GM10266 (cell line): ENCODE measurements around the gene DDX24.
"Not testable (repeated sequence)": the region's sequence is repeated elsewhere in the genome, so short reads cannot be mapped to it uniquely, and the experiment has no call there.

Source experiments
- DNase-seq: peaks from one replicate; pipeline ENCODE4 v3.0.0; 2012; ENCODE audit errors: extremely low spot score
- TF ChIP-seq, protein P1 (sequence below): IDR thresholded peaks from 2 replicates; pipeline ENCODE4 v1.5.1; 2012; ENCODE audit warnings: mild to moderate bottlenecking, low read depth; ENCODE audit not compliant: control insufficient read depth, insufficient read depth; ENCODE audit errors: missing control alignments

Gene DDX24

DNA sequence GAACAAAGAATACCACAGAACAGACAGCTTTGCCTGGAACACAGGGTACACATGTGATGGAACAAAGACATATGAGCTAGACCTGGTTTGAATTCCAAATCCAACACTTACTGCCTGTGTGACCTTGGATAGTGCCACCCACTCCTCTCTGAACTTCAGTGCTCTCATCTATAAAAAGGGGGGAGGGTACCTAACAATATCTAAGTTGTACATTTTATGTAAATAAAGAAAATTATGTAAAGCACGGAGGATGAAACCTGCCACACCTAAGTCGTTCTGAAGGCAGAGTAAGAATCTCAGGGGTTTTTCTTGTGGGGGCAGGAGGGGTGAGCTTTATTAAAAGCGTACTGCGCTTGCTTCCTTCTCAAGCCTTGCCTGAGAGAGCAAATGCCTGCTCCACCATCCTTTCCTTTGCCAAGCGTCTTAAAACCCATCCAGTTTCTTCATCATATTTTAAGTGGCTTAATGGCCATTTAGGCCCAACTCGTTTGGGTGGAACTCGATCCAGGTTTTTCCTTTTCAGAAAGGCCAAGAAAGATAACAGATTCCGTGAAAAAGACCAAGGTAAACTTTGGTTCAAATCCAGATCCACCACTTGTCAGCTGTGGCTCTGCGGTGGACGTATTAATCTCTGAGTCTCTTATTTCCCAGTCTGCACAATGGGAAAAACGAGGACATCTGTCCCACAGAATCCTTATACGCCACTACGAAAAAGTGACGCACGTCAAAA is 946 bp downstream of the DDX24 start:
- DNase-seq = peak; percentile 26
- TF ChIP-seq, protein P1, sequence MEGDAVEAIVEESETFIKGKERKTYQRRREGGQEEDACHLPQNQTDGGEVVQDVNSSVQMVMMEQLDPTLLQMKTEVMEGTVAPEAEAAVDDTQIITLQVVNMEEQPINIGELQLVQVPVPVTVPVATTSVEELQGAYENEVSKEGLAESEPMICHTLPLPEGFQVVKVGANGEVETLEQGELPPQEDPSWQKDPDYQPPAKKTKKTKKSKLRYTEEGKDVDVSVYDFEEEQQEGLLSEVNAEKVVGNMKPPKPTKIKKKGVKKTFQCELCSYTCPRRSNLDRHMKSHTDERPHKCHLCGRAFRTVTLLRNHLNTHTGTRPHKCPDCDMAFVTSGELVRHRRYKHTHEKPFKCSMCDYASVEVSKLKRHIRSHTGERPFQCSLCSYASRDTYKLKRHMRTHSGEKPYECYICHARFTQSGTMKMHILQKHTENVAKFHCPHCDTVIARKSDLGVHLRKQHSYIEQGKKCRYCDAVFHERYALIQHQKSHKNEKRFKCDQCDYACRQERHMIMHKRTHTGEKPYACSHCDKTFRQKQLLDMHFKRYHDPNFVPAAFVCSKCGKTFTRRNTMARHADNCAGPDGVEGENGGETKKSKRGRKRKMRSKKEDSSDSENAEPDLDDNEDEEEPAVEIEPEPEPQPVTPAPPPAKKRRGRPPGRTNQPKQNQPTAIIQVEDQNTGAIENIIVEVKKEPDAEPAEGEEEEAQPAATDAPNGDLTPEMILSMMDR = no peak

DNA sequence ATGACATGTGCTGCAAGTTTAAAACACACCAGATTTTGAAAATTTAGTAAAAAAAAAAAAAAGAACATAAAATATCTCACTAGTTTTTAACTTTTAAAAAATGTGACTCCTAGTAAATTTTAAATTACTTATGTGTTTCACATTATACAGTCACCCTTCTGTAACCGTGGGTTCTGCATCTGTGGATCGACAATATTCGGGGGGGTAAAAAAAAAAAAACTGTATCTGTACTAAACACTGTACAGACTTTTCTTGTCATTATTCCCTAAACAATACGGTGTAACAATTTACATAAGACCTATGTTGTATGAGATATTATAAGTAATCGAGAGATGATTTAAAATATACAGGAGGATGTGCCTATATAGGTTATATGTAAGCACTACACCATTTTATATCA is 3.2 kb downstream of the DDX24 start:
- no peak for DNase-seq
- TF ChIP-seq, protein P1 = no peak

DNA sequence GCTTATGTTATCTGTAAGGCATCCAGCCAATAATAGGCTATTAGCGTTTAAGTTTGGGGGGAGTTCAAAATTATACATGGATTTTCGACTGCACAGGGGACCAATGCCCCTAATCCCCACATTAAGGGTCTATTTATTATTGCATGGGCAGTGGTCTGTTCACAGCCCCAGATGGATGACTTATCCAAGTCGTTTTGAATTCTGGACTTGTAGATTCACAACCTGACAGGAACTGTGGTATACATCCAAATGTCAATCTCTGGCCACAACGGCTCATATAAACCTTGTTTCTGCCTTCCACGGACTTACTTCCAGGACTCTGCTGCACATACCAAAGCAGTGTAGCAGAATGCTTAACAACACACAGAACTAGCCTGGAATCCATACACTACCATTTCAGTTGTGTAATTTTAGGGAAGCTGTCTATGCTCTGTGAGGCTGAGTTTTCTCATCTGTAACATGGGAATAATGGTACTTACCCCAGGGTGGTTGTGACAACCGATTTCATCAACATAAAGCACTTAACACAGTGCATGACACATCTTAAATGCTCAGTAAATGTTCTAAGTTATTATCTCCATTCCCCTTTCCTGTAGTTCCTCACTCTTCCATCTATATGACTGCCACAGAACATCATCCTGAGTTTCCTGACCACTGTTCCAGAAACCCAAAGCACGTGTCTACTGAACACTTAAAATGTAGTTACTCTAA is 3.7 kb downstream of the DDX24 start:
- no peak for DNase-seq
- TF ChIP-seq, protein P1 = no peak

DNA sequence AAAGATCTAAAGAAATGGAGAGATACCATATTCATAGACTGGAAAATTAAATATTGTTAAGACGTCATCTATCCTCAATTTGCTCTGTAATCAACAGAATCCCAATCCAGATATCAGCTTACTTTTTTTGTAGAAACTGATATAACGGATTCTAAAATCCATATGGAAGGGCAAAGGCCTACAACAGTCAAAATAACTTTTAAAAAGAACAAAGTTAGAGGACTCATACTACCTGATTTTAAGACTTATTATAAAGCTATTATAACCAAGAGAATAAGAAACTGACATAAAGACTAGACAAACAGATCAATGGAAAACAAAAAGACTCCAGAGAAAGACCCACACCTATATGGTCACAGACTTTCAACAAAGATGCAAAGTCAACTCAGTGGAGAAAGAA is 6.0 kb downstream of the DDX24 start:
- DNase-seq = no peak
- TF ChIP-seq, protein P1 = no peak

DNA sequence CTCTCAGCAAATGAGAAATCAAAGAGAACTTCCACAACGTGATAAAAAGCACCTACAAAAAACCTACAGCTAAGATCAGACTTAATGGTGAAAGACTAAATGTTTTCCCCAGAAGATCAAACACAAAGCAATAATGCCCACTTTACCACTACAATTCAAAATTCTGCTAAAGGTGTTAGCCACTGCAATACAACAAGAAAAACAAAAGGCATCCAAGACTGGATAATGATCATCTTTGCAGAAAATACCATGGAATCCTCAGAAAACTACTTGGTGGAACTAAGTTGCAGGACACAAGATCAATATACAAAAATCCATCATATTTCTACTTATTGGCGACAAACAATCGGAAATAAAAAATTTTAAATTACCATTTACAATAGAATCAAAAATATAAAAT is 6.5 kb downstream of the DDX24 start:
- DNase-seq = no peak
- TF ChIP-seq, protein P1 = no peak

DNA sequence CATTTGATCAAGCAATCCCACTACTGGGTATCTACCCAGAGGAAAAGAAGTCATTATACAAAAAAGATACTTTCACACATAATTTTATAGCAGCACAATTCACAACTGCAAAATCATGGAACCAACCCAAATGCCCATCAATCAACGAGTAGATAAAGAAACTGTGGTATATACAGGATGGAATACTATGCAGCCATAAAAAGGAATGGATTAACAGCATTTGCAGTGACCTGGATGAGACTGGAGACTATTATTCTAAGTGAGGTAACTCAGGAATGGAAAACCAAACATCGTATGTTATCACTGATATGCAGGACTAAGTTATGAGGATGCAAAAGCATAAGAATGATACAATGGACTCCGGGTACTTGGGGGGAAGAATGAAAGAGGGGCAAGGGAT is 8.9 kb downstream of the DDX24 start:
- not testable (repeated sequence) for DNase-seq

DNA sequence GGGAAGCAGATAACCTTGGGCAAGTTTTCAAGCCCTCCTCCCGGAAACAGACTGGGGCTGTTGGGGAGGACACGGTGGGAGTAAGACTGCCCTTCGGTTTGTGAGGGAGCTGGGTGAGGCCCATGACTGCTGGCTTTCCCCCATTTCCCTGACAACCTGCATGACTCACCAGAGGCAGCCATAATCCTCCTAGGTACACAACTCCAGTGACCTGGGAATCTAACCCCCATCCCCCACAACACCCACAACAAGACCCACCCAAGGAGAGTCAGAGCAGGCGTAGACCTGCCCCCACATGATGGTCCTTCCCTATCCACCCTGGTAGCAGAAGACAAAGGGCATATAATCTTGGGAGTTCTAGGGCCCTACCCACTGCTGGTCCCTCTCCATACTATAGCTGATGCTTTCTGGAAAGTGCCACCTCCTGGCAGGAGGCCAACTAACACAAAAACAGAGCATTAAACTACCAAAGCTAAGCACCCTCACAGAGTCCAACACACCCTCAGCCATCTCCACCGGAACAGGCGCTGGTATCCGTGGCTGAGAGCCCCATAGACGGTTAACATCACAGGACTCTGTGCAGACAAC is 14.8 kb downstream of the DDX24 start:
- TF ChIP-seq, protein P1 = no peak
- DNase-seq = no peak
